ENCODE measurements around the gene MTA3.

GRCh38 chr2:42762823-42763804 is 194.7 kb downstream of the MTA3 start:
- TF ChIP-seq POLR2A (conservative IDR thresholded peaks at IDR 0.05) (no peak), EP300 (IDR thresholded peaks at IDR 0.05; ENCODE audit: low read length) (no peak), ESRRA (IDR thresholded peaks at IDR 0.05; ENCODE audit: borderline replicate concordance, low read depth) (no peak), MEF2A (IDR thresholded peaks at IDR 0.05; ENCODE audit: control insufficient read depth, low read depth, low read length) (no peak), ZNF780A (CRISPR knock-in tag; IDR thresholded peaks at IDR 0.05) (no peak), REST (IDR thresholded peaks at IDR 0.05; ENCODE audit: borderline replicate concordance) (no peak), REST (CRISPR knock-in tag; IDR thresholded peaks at IDR 0.05; ENCODE audit: low read depth) (no peak), THAP7 (CRISPR knock-in tag; IDR thresholded peaks at IDR 0.05) (no peak), ZNF639 (CRISPR knock-in tag; conservative IDR thresholded peaks at IDR 0.05 in 1 of 2, IDR thresholded peaks at IDR 0.05 in 1 of 2) (no peak), BCL6 (CRISPR knock-in tag; IDR thresholded peaks at IDR 0.05) (no peak), MLLT1 (IDR thresholded peaks at IDR 0.05) (no peak), ZNF586 (CRISPR knock-in tag; conservative IDR thresholded peaks at IDR 0.05) (no peak), ZNF23 (CRISPR knock-in tag; IDR thresholded peaks at IDR 0.05) (no peak), ARNT (IDR thresholded peaks at IDR 0.05) (no peak)

Measured in K562 (cell line).